H1 (cell line): ENCODE measurements around the gene TOR1B. TPM values are rescaled to one million over a fixed set of nuclear protein-coding genes. Genes with fewer than 3 reads are reported as not detected.

Source experiments
- CTCF ChIA-PET: fragments of 300-600 bp; sonication (Branson Sonifier 250); formaldehyde crosslinking; loops from one replicate; lab custom pipeline; 2021; ENCODE audit not compliant: partially characterized antibody; lab: Charles Lee
- POLR2A ChIA-PET: fragments of 300-600 bp; sonication (Branson Sonifier 250); formaldehyde crosslinking; loops from one replicate; lab custom pipeline; 2021; ENCODE audit warnings: inconsistent platforms; ENCODE audit not compliant: partially characterized antibody; lab: Charles Lee
- DNase-seq, 2 experiments: peaks; one replicate each; pipeline versions ENCODE4 v3.0.0 to v3.0.0-alpha.2; 2010 to 2022; ENCODE audit warnings: low spot score in 2 of 2, low read depth in 1 of 2, mixed read lengths in 1 of 2
- FAIRE-seq: peaks from 2 replicates; lab custom pipeline; 2011; peaks lifted over from hg19 to GRCh38; lab: Jason Lieb, UNC
- H2AFZ ChIP-seq: 2 replicates; pipeline ENCODE4 v1.8.1; 2012; ENCODE audit warnings: low read length, inconsistent platforms
- H2AK5ac ChIP-seq: 2 replicates; pipeline ENCODE4 v1.6.1; 2013; ENCODE audit warnings: low read depth, low read length
- H2BK120ac ChIP-seq: replicated peaks from 2 replicates; pipeline ENCODE3; 2013; ENCODE audit warnings: low read depth, low read length, inconsistent platforms
- H2BK12ac ChIP-seq: 2 replicates; pipeline ENCODE4 v1.6.1; 2013; ENCODE audit warnings: low read depth, low read length
- H2BK15ac ChIP-seq: 2 replicates; pipeline ENCODE4 v1.6.1; 2013; ENCODE audit warnings: low read length
- H2BK20ac ChIP-seq: 2 replicates; pipeline ENCODE4 v1.6.1; 2013; ENCODE audit warnings: low read length
- H2BK5ac ChIP-seq: 2 replicates; pipeline ENCODE4 v1.6.1; 2013; ENCODE audit warnings: low read depth, low read length
- H3K14ac ChIP-seq: 2 replicates; pipeline ENCODE4 v1.6.1; 2013; ENCODE audit warnings: inconsistent platforms; ENCODE audit not compliant: insufficient read length
- H3K18ac ChIP-seq: 2 replicates; pipeline ENCODE4 v1.6.1; 2013; ENCODE audit warnings: low read length; ENCODE audit errors: extremely low read depth
- H3K23ac ChIP-seq: 2 replicates; pipeline ENCODE4 v1.6.1; 2013; ENCODE audit warnings: inconsistent platforms; ENCODE audit not compliant: insufficient read length
- H3K23me2 ChIP-seq: 2 replicates; pipeline ENCODE4 v1.6.1; 2013; ENCODE audit warnings: low read depth, low read length
- H3K27ac ChIP-seq: 2 replicates; pipeline ENCODE4 v1.6.1; 2011; ENCODE audit warnings: low read depth, low read length, inconsistent platforms
- H3K27me3 ChIP-seq, 4 experiments: replicated peaks in 1 of 4; 1 replicate in 1 of 4; 2 replicates in 3 of 4; pipeline versions ENCODE4 v1.6.1 to v1.8.1; 2011 to 2013; ENCODE audit warnings: low read length in 3 of 4, mild to moderate bottlenecking in 3 of 4, inconsistent platforms in 2 of 4, mixed read lengths in 2 of 4, moderate library complexity in 1 of 4; ENCODE audit not compliant: control insufficient read depth in 3 of 4, insufficient read depth in 3 of 4; ENCODE audit errors: extremely low read depth in 1 of 4
- H3K36me3 ChIP-seq, 4 experiments: 2 replicates each; pipeline versions ENCODE4 v1.6.1 to v1.8.1; 2011 to 2013; ENCODE audit warnings: mild to moderate bottlenecking in 4 of 4, low read length in 3 of 4, moderate library complexity in 2 of 4, control low read depth in 1 of 4, inconsistent platforms in 1 of 4; ENCODE audit not compliant: insufficient read depth in 4 of 4, control insufficient read depth in 2 of 4
- H3K4ac ChIP-seq: replicated peaks from 2 replicates; pipeline ENCODE3; 2013; ENCODE audit warnings: low read length, low read depth, mixed read lengths, inconsistent platforms; ENCODE audit not compliant: insufficient read length
- H3K4me1 ChIP-seq, 4 experiments: replicated peaks in 1 of 4; 1 replicate in 1 of 4; 2 replicates in 3 of 4; pipeline versions ENCODE4 v1.6.1 to v1.8.1; 2011 to 2013; ENCODE audit warnings: low read length in 3 of 4, inconsistent platforms in 2 of 4, mixed read lengths in 1 of 4; ENCODE audit not compliant: insufficient read depth in 4 of 4, control insufficient read depth in 3 of 4
- H3K4me2 ChIP-seq, 2 experiments: 2 replicates each; pipeline versions ENCODE4 v1.6.1 to v1.8.1; 2011 to 2013; ENCODE audit warnings: low read depth in 2 of 2, low read length in 2 of 2, control low read depth in 1 of 2, inconsistent platforms in 1 of 2, mild to moderate bottlenecking in 1 of 2; ENCODE audit not compliant: insufficient read depth in 1 of 2
- H3K4me3 ChIP-seq, 4 experiments: fragments of 200-600, 300-600 bp in 1 of 4; sonication (generic), shearing (Covaris generic), sonication (Bioruptor Twin) in 1 of 4; 2 replicates each; pipeline versions ENCODE4 v1.5.1 to v1.8.1; 2011 to 2016; ENCODE audit warnings: low read length in 4 of 4, low read depth in 3 of 4, control low read depth in 2 of 4, inconsistent platforms in 2 of 4, mild to moderate bottlenecking in 2 of 4, mixed read lengths in 1 of 4, moderate library complexity in 1 of 4; ENCODE audit not compliant: insufficient read depth in 2 of 4; ENCODE audit errors: extremely low read depth in 1 of 4
- H3K56ac ChIP-seq: replicated peaks from 2 replicates; pipeline ENCODE3; 2013; ENCODE audit warnings: low read depth, mild to moderate bottlenecking, mixed read lengths, low read length, inconsistent platforms; ENCODE audit not compliant: insufficient read length
- H3K79me1 ChIP-seq: 2 replicates; pipeline ENCODE4 v1.6.1; 2013; ENCODE audit warnings: low read depth, low read length, control low read depth
- H3K79me2 ChIP-seq, 2 experiments: 2 replicates each; pipeline versions ENCODE4 v1.6.1 to v1.8.1; 2012 to 2013; ENCODE audit warnings: low read length in 2 of 2, mild to moderate bottlenecking in 2 of 2, inconsistent platforms in 1 of 2; ENCODE audit not compliant: insufficient read depth in 2 of 2, control insufficient read depth in 1 of 2
- H3K9ac ChIP-seq, 4 experiments: replicated peaks in 1 of 4; 1 replicate in 1 of 4; 2 replicates in 3 of 4; pipeline versions ENCODE4 v1.6.1 to v1.8.1; 2011 to 2013; ENCODE audit warnings: low read depth in 3 of 4, low read length in 3 of 4, control low read depth in 2 of 4, mild to moderate bottlenecking in 2 of 4, moderate library complexity in 2 of 4, inconsistent platforms in 1 of 4; ENCODE audit errors: extremely low read depth in 1 of 4
- H3K9me3 ChIP-seq, 2 experiments: 2 replicates each; pipeline versions ENCODE4 v1.6.1 to v1.8.1; 2012 to 2013; ENCODE audit warnings: mild to moderate bottlenecking in 2 of 2, moderate library complexity in 2 of 2, control low read depth in 1 of 2, inconsistent platforms in 1 of 2, low read depth in 1 of 2, low read length in 1 of 2, mixed read lengths in 1 of 2; ENCODE audit not compliant: insufficient read depth in 2 of 2
- H4K20me1 ChIP-seq, 2 experiments: replicated peaks in 1 of 2; 2 replicates each; pipeline versions ENCODE3 to v1.8.1; 2011 to 2013; ENCODE audit warnings: inconsistent platforms in 2 of 2, low read length in 2 of 2, mild to moderate bottlenecking in 1 of 2; ENCODE audit not compliant: insufficient read depth in 2 of 2, control insufficient read depth in 1 of 2
- H4K5ac ChIP-seq: 2 replicates; pipeline ENCODE4 v1.6.1; 2013; ENCODE audit warnings: low read length, low read depth, mixed read lengths, inconsistent platforms; ENCODE audit not compliant: insufficient read length
- H4K8ac ChIP-seq: 2 replicates; pipeline ENCODE4 v1.8.0; 2013; ENCODE audit warnings: mild to moderate bottlenecking, moderate library complexity, low read length, inconsistent platforms; ENCODE audit not compliant: insufficient read depth; ENCODE audit errors: extremely low read depth
- H4K91ac ChIP-seq: replicated peaks from 2 replicates; pipeline ENCODE3; 2013; ENCODE audit warnings: low read length, mixed read lengths, inconsistent platforms; ENCODE audit not compliant: insufficient read length
- BACH1 ChIP-seq: IDR thresholded peaks from 2 replicates; pipeline ENCODE4 v1.6.1; 2012; ENCODE audit warnings: low read length, improper control_type of control experiment
- BCL11A ChIP-seq, 2 experiments: IDR thresholded peaks; one replicate each; pipeline ENCODE4 v1.6.1; 2011; ENCODE audit warnings: low read depth in 2 of 2, low read length in 2 of 2, mild to moderate bottlenecking in 2 of 2
- CHD2 ChIP-seq: IDR thresholded peaks from 2 replicates; pipeline ENCODE4 v1.6.1; 2012; ENCODE audit warnings: low read length, improper control_type of control experiment
- FOSL1 ChIP-seq: IDR thresholded peaks from 2 replicates; pipeline ENCODE4 v1.6.1; 2011; ENCODE audit warnings: mild to moderate bottlenecking, low read depth, low read length, moderate library complexity; ENCODE audit not compliant: insufficient read depth
- JUN ChIP-seq: IDR thresholded peaks from 2 replicates; pipeline ENCODE4 v1.6.1; 2011; ENCODE audit warnings: low read depth, mild to moderate bottlenecking, improper control_type of control experiment, low read length
- MAFK ChIP-seq: IDR thresholded peaks from 2 replicates; pipeline ENCODE4 v1.6.1; 2012; ENCODE audit warnings: low read depth, mild to moderate bottlenecking, improper control_type of control experiment, low read length
- RAD21 ChIP-seq, 2 experiments: IDR thresholded peaks in 1 of 2; conservative IDR thresholded peaks in 1 of 2; 2 replicates each; pipeline ENCODE4 v1.6.1; 2011; ENCODE audit warnings: low read depth in 2 of 2, low read length in 2 of 2, improper control_type of control experiment in 1 of 2, inconsistent platforms in 1 of 2, mild to moderate bottlenecking in 1 of 2, moderate library complexity in 1 of 2
- RNF2 ChIP-seq: fragments of 200-900, 300-1000 bp; sonication (generic); IDR thresholded peaks from 2 replicates; pipeline ENCODE4 v1.7.1; 2016; ENCODE audit warnings: borderline replicate concordance, low read depth, mild to moderate bottlenecking, antibody characterized with exemption, low read length; ENCODE audit not compliant: poor library complexity, severe bottlenecking; ENCODE audit errors: missing control alignments
- SAP30 ChIP-seq: fragments of 300-600 bp; sonication (generic); IDR thresholded peaks from 2 replicates; pipeline ENCODE4 v1.7.1; 2012; ENCODE audit warnings: low read length, moderate library complexity, mild to moderate bottlenecking, inconsistent platforms; ENCODE audit not compliant: insufficient read depth, insufficient replicate concordance
- SIN3A ChIP-seq, 2 experiments: IDR thresholded peaks in 1 of 2; conservative IDR thresholded peaks in 1 of 2; 2 replicates each; pipeline ENCODE4 v1.6.1; 2011 to 2012; ENCODE audit warnings: low read length in 2 of 2, improper control_type of control experiment in 1 of 2, low read depth in 1 of 2, mild to moderate bottlenecking in 1 of 2
- SIRT6 ChIP-seq: IDR thresholded peaks from one replicate; pipeline ENCODE4 v1.7.1; 2012; ENCODE audit warnings: low read length, inconsistent platforms
- TCF12 ChIP-seq: IDR thresholded peaks from 2 replicates; pipeline ENCODE4 v1.6.1; 2011; ENCODE audit warnings: low read depth, mild to moderate bottlenecking, low read length
- USF2 ChIP-seq: IDR thresholded peaks from 2 replicates; pipeline ENCODE4 v1.6.1; 2011; ENCODE audit warnings: low read length, improper control_type of control experiment
- WGBS, 2 experiments: shearing (Covaris generic) in 1 of 2; methylation state at CpG; one replicate each; pipeline versions ENCODE4 v1.1.6 to v1.1.7; 2013 to 2015; ENCODE audit warnings: low lambda C conversion rate in 2 of 2, mixed read lengths in 2 of 2, inconsistent platforms in 1 of 2, low coverage in 1 of 2, missing lambda C conversion rate in 1 of 2; ENCODE audit not compliant: insufficient replicate concordance in 2 of 2, insufficient coverage in 1 of 2, insufficient read length in 1 of 2; ENCODE audit errors: extremely low coverage in 1 of 2, missing lambda C conversion rate in 1 of 2; 5-methylcytosine and 5-hydroxymethylcytosine counted together
- polyA plus RNA-seq, 7 experiments: library from polyadenylated mRNA; depleted of rRNA in 3 of 7; stranded (reverse) in 5 of 7; unstranded in 2 of 7; fragments of >200 nt in 5 of 7; fragments of 200-250 nt in 2 of 7; gene quantifications; 1 replicate in 5 of 7; 2 replicates in 1 of 7; 4 replicates in 1 of 7; pipeline versions ENCODE4 v1.2.1 to v1.2.3, GENCODE V29; 2011 to 2013; ENCODE audit warnings: missing spikeins in 2 of 7, mixed read lengths in 2 of 7
- total RNA-seq: library from RNA; stranded (reverse); fragmentation: NEBNext Ultra II Directional; extraction: Animal tissue kit (Norgen Biotek cat#: 25700); gene quantifications from 2 replicates; pipeline ENCODE4 v1.2.1, GENCODE V29; 2021

Gene TOR1B
- total and polyA plus RNA-seq, 2 of the 8 experiments (the other 6 are each of a cell fraction or from before 2014, with no cell fraction given) = 11.4 to 17.4 TPM

GRCh38 chr9:129778469-129778868 lies 24.5 kb upstream of the TOR1B start:
- Histone ChIP-seq H4K91ac (no peak overlapping the region), H3K36me3 (no peaks in the 10 kb centered on the region), H3K23me2 (no peaks in the 10 kb centered on the region), H3K4me3 (no peak overlapping the region), H4K20me1 (no peaks in the 10 kb centered on the region), H3K18ac (no peak overlapping the region), H3K4me1 (peaks cover 0 to 3% (median 0%) of the 10 kb centered on the region in 4 experiments; a peak in 3 of 7 replicates), H2AK5ac (no peak overlapping the region), H3K9ac (no peak overlapping the region), H3K27ac (no peak overlapping the region), H3K79me2 (no peaks in the 10 kb centered on the region), H4K8ac (no peak overlapping the region), H3K56ac (no peak overlapping the region), H3K23ac (no peak overlapping the region), H3K27me3 (no peaks in the 10 kb centered on the region), H3K14ac (no peak overlapping the region), H4K5ac (no peak overlapping the region), H2BK15ac (no peak overlapping the region), H2BK120ac (no peak overlapping the region), H3K4me2 (no peak overlapping the region), H2BK5ac (no peak overlapping the region), H3K79me1 (no peaks in the 10 kb centered on the region), H2AFZ (no peak overlapping the region), H3K4ac (no peak overlapping the region), H2BK12ac (no peak overlapping the region), H2BK20ac (no peak overlapping the region), H3K9me3 (no peaks in the 10 kb centered on the region)
- DNase-seq (no peak), FAIRE-seq (no peak)
- POLR2A ChIA-PET = no interaction called here
- WGBS, 2 experiments = 89% methylated on average over 3 of the region's 3 CpGs; no CpG with 5 or more reads in 1 of the 2 experiments
- CTCF ChIA-PET = interaction anchor here (0.7 to 12.8 kb wide), 4 partner anchors 39 to 647 kb away, joined by 3 to 250 read pairs (median 8); no protein-coding TSS in a partner anchor
- TF ChIP-seq BCL11A (IDR thresholded peaks at IDR 0.05; ENCODE audit: low read depth in 2 of 2, low read length in 2 of 2) (no peak), CHD2 (no peak), FOSL1 (no peak), RAD21 (IDR thresholded peaks at IDR 0.05 in 1 of 2, conservative IDR thresholded peaks at IDR 0.05 in 1 of 2; ENCODE audit: low read depth in 2 of 2, low read length in 2 of 2) (no peak), SIRT6 (no peak), USF2 (no peak), RNF2 (no peak), SAP30 (no peak), SIN3A (conservative IDR thresholded peaks at IDR 0.05 in 1 of 2, IDR thresholded peaks at IDR 0.05 in 1 of 2; ENCODE audit: low read depth in 1 of 2, low read length in 2 of 2) (no peak), MAFK (no peak), JUN (no peak), TCF12 (no peak), BACH1 (no peak)
